Left forelimb (tissue), 1 donor: Measurements from ENCODE around the gene MYO5A.
"Not testable (repeated sequence)": the region's sequence is repeated elsewhere in the genome, so short reads cannot be mapped to it uniquely, and the experiment has no call there.

Experiments
- DNase-seq: peaks from one replicate; pipeline ENCODE4 v3.0.0-alpha.2; 2018; ENCODE audit warnings: low spot score

Gene MYO5A

DNA sequence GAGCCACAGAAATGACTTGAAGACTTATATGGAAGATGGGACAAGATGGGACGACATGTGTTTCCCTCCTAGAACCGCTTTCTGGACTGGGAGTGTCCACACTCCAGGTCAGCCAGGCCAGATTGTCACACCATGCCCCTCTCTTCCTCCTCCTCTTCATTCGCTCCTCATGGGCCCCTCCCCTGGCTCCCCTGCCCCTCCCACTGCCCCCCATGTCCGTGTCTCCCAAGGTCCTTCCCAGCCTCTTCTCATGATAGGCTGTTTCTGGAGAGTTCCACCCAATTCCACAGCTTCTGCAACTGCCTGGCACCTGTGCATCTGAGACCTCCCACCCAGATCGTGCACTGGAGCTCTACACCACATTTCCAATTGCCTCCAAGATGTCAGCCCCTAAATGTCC, 239.7 kb downstream of the MYO5A start:
- no peak for DNase-seq

- no peak for DNase-seq
Measured at GRCh38 chr15:52288051-52288942, 240.4 kb downstream of the MYO5A start.

DNA sequence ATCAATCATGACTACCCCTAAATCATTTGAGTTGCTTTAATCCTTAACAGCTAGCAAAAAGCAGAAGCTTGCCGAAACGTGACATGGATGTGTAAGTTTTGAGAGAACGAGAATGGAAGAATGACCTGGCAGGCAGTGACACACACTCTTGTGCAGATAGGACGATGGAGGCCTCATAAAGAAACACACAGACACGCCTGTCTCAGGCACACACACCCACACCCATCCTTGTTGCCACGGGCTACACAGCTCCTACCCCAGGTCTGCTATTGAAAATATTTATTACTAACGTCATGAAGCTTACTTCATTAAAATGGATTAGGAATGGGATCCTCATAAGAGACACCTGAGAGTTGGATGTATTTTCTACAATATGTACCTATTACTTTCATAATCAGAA, 241.6 kb downstream of the MYO5A start:
- no peak for DNase-seq

- DNase-seq: not testable (repeated sequence)
Measured at GRCh38 chr15:52285941-52286340, 242.7 kb downstream of the MYO5A start.

- DNase-seq: no peak
Measured at GRCh38 chr15:52284164-52284563, 244.5 kb downstream of the MYO5A start.

- DNase-seq: no peak
Measured at GRCh38 chr15:52283281-52283680, 245.4 kb downstream of the MYO5A start.

GRCh38 chr15:52282418-52282817, 246.3 kb downstream of the MYO5A start:
- no peak for DNase-seq

- DNase-seq: no peak
Measured at GRCh38 chr15:52281085-52282035, 247.3 kb downstream of the MYO5A start.

DNA sequence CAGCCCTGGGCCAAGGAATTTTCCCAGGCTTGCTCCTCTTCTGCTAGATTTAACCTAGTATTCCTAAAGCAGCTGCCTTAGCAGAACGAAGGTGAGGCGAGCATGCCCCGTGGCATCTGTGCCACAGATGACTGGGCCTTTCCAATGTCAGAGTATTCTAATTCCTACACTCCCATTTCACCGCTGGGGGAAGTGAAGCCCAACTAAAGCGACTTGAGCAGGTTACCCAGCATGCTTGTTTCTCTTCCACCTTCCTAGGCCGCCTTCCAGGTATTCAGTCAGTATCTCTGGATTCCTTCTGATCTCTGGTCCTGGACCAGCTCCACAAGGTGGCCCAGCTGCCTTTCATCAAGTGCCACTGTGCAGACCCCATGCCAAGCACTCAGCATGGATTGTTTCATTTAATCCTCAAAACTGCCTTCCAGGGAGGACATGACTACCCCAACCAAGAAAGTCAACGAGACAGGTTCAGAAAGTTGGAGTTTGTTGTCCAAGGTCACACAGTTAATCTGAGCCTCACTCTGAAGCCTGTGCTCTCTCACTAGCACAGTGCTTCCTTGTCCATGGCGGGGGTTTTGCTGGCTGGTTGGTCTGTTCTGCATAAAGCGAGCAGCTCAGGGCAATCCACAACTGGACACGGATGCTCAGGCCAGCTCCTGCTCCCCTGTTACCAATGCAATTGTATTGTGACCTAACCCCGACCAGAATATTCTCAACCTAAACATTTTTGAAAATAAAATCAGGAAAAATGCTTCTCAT, 248.2 kb downstream of the MYO5A start:
- no peak for DNase-seq

GRCh38 chr15:52278636-52279367, 249.9 kb downstream of the MYO5A start:
- no peak for DNase-seq

DNA sequence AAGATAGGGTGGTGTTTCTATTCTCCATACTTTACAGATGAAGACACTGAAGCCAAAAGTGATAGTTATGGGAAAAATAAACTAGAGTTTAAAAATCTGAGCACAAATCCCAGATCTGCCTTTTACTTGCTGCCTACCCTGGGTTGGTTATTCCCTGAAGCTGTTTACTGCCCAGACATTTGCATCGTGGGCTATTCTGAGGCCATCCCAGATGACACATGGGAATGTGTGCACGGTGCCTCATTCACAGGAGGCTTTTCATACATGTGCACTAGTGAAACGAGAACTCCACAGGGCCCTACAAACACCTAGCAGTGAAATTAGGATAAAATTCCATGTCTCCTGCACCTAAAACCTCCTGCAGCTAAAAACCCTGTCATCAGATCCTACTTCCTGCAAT, 250.5 kb downstream of the MYO5A start:
- DNase-seq: no peak

GRCh38 chr15:52277575-52277974, 251.1 kb downstream of the MYO5A start:
- DNase-seq: no peak

- no peak for DNase-seq
Measured at GRCh38 chr15:52276256-52276770, 252.4 kb downstream of the MYO5A start.

DNA sequence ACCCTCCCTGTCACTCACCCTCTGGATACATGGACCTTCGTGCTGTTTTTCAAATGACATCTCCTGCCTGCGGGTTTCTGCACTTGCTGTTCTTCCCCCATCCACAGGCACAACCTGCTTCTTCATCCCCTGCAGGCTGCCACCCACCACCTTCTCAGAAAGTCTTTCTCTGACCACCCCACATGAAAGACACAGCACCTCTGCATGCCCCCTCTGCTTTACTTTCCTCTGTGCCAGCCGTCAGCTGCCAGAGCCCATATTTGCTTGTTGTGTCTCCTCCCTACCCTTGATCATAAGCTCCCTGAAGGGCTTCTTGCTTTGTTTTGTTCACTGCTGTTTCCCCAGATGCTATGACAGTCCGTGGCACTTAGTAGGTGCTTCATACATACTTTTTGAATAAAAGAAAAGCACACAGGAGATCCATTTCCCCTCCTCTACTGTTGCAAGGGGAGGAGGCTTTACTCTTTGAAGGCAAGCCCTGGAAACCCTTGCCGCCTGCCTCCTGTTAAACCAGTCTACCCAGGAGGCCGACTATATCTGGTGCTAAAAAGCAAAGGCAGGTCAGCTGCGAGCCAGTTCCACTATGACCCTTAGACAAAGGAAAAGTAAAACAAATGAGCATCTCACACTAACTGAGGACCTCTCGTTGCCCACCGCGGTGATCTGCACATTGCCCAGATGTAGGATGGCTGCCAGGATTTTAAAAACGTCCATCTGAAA, 265.0 kb downstream of the MYO5A start:
- no peak for DNase-seq

DNA sequence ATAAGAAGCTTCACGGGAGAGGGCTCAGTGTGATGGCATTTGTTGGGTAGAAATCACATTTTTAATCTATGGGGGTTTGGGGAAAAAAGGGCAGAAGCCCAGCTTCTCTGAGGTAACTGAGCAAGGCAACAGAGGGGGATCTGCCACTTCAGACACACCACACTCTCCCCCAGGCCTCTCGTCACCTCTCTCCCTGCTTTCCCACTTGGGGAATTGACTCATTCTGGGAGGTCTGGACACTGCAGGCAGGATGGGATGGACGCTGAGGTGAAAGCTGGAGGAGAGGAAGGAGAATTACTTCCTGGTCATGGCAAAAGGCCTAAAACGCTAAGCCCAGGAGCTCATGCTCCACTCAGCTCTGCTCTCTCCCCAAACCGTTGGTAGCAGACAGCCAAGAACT, 266.3 kb downstream of the MYO5A start:
- DNase-seq: no peak

DNA sequence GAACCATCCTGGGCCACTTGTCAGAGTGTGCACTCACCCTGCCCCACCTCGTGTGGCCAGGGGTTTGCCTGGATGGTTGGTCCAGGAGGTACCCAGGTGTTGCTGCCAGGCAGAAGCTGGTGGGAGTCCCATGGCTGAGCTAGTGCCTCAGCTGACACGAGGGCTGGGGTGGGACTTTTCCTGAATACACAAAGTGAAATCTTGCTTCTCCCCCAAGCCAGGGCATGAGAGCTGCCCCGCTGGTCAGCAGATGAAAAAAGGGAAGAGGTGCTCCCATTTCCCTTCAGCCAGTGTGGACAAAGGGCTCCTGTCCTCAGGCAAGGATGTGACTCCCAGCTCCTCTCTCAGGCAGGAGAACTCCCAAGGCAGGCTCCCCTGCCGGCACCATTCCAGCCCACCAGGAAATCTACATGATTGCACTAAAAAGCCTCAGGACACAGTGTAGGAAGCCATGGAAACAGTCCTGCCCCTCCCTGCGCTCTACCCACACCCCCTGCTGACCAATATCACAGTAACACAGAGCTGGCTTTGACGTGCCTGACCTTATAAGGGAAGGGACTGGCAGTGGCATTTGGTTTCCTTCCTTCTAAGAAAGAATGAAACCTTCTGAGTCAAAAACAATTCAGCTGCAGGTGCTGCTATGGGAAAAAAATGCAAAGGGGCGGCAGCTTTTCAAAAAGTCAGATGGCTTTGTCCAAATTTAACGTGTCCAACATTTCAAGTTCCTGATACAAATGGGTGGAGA, 267.0 kb downstream of the MYO5A start:
- DNase-seq: no peak

DNA sequence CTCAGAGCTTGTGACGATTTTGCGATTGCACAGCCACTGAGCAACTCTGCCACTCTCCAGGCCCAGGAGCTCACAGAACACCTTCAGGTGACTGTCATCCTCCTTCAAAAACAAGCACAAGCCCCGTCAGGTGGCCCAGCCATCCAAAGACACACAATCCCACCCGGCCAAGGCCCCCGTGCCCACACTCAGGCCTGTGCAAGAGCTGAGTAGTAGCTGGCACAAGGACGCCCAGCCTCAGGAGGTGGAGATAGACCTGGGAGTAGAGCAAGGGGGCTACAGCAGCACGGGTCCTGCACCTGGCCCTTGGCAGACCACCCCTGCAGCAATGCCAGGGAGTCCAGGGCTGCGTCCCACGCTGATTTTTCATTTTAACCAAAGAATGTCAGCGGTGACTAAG, 267.7 kb downstream of the MYO5A start:
- no peak for DNase-seq

GRCh38 chr15:52259503-52259902, 269.2 kb downstream of the MYO5A start:
- DNase-seq: no peak

GRCh38 chr15:52258461-52258860, 270.2 kb downstream of the MYO5A start:
- DNase-seq: no peak

DNA sequence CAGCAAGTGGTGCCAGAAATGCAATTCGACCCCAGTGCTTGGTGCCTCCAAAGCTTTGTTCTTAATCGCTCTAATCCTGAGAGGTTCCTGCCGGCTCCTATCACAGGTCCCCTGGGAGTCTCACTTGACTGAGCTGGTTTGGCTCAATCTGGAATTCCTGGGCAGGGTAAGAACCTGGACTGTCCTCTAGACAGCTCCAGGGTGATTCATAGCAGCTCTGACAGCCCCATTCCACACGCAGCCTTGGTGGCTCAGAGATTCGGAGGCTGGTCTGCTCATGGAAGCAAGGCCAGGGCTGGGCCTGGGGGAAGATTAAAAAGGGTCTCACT, 271.0 kb downstream of the MYO5A start:
- DNase-seq: no peak
